Pancreas (tissue), 10 donors: ENCODE measurements around the gene MYO1A. TPM values are rescaled to one million over a fixed set of nuclear protein-coding genes. Genes with fewer than 3 reads are reported as not detected.

Experiments used
- ATAC-seq, 4 donors: fragments of 200-7000 bp; cut with Tn5 transposase; one replicate each; pipeline versions ENCODE4 v1.8.0 to v1.9.1; 2020; ENCODE audit warnings: mild to moderate bottlenecking in 4 of 4, moderate library complexity in 4 of 4
- DNase-seq, 6 donors: peaks; one replicate each; pipeline ENCODE4 v3.0.0-alpha.2; 2020
- FAIRE-seq: peaks from 2 replicates; lab custom pipeline; 2012; peaks lifted over from hg19 to GRCh38; lab: Jason Lieb, UNC
- H3K27ac ChIP-seq, 4 donors: fragments of 200-600 bp; sonication (generic); 1 replicate in 3 of 4; 2 replicates in 1 of 4; pipeline versions ENCODE4 v1.5.0 to v1.8.0; 2020
- H3K27me3 ChIP-seq, 4 donors: fragments of 200-600 bp; one replicate each; pipeline ENCODE4 v1.8.0; 2021
- H3K36me3 ChIP-seq, 3 donors: fragments of 200-600 bp; sonication (generic) in 1 of 3; one replicate each; pipeline versions ENCODE4 v1.5.0 to v1.8.0; 2020 to 2021
- H3K4me1 ChIP-seq, 3 donors: fragments of 200-600 bp; one replicate each; pipeline ENCODE4 v1.8.0; 2021
- H3K4me3 ChIP-seq, 4 donors: fragments of 200-600 bp; sonication (generic) in 2 of 4; one replicate each; pipeline versions ENCODE4 v1.5.0 to v1.8.0; 2020 to 2021
- H3K9me3 ChIP-seq, 4 donors: fragments of 200-600 bp; one replicate each; pipeline ENCODE4 v1.8.0; 2021
- WGBS, 2 donors: extraction: QIAGEN DNeasy Blood & Tissue Kit; methylation state at CpG; one replicate each; pipeline ENCODE4 v1.1.7; 2013; 5-methylcytosine and 5-hydroxymethylcytosine counted together
- intact Hi-C, 3 donors: fragments of 100-400 bp; cut with DNase I; formaldehyde crosslinking; loops; one replicate each; pipeline versions ENCODE4 v1.11.1 to v1.14.2; 2022
- polyA plus RNA-seq, 2 donors: library from polyadenylated mRNA; stranded (reverse); fragments of 200-250 nt; gene quantifications; one replicate each; pipeline ENCODE4 v1.2.3, GENCODE V29; 2013
- total RNA-seq, 6 donors: library from RNA; stranded (reverse); fragmentation: NEBNext Ultra II Directional in 4 of 6; extraction: Animal tissue kit (Norgen Biotek cat#: 25700) in 4 of 6; gene quantifications; one replicate each; pipeline versions ENCODE4 v1.2.1 to v1.2.4, GENCODE V29; 2021 to 2023
- TF ChIP-seq, protein P1 (sequence below), 4 donors: fragments of 200-600 bp; sonication (generic) in 3 of 4; IDR thresholded peaks; one replicate each; pipeline versions ENCODE4 v1.5.0 to v1.8.0; 2021; ENCODE audit warnings: antibody characterized with exemption in 4 of 4
- donor health status: healthy with polysubstance abuse.
- donor health status: DM: no; HTN: no; CAD: no; lungs with moderate emphysema.
- donor health status: DM: no; HTN: no; CAD: no.
- donor health status: control.
- donor health status: control.
- donor health status: Bipolar disorder and iron deficiency.
- donor health status: DM: yes; HTN: yes; CAD: no.
- donor health status: DM: no; HTN: no; CAD: no.
- donor health status: DM: no; HTN: no; CAD: no.
- donor health status: DM: yes; HTN: yes; CAD: no.

The MYO1A gene
- total and polyA plus RNA-seq, 8 donors = 0.15 to 0.65 (median 0.47) TPM; not detected in 1

DNA sequence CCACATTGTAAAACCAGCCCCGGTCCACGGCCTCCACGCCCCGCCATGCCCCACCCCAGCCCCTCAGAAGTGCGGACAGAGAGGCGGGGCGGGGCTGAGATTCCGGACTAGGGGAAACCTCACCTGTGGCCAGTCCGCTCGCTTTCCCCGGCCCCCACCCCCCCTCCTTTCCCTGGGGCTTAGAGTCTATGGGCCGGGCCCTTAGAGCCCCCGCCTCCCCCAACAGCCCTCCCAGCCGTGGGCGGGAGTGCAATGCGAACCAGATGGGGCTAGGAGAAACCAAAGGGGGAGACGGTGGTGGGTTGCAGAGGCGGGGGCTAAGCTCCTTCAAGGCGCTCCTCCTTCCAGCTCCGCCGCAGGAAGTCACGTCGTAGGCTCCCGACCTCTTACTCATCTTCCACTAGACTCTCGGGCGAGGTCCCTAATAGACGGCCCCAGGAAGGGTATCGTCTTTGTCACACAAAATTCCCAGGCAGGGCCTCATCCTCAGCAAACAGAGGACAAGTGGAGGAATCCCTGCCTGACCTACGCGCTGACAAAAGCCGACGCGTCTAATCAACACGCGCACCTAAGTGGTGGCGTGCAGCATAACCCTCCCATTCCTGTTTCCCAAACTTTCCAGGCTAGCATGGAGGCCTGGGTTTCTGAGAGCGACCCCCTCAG lies 37.9 kb upstream of the MYO1A start:
- peak; percentile 56 to 70 (median 62) for ATAC-seq
- peak; percentile 82 to 91 (median 85) for DNase-seq
- Histone ChIP-seq H3K4me3 (peak overlapping the region; percentile 46 to 89 (median 70)), H3K4me1 (peaks cover 0 to 6% (median 0%) of the 10 kb centered on the region in 3 donors), H3K36me3 (no peaks in the 10 kb centered on the region), H3K9me3 (no peaks in the 10 kb centered on the region), H3K27ac (peak overlapping the region; percentile 91 to 98 (median 94)), H3K27me3 (no peaks in the 10 kb centered on the region)
- TF ChIP-seq, protein P1, sequence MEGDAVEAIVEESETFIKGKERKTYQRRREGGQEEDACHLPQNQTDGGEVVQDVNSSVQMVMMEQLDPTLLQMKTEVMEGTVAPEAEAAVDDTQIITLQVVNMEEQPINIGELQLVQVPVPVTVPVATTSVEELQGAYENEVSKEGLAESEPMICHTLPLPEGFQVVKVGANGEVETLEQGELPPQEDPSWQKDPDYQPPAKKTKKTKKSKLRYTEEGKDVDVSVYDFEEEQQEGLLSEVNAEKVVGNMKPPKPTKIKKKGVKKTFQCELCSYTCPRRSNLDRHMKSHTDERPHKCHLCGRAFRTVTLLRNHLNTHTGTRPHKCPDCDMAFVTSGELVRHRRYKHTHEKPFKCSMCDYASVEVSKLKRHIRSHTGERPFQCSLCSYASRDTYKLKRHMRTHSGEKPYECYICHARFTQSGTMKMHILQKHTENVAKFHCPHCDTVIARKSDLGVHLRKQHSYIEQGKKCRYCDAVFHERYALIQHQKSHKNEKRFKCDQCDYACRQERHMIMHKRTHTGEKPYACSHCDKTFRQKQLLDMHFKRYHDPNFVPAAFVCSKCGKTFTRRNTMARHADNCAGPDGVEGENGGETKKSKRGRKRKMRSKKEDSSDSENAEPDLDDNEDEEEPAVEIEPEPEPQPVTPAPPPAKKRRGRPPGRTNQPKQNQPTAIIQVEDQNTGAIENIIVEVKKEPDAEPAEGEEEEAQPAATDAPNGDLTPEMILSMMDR (IDR thresholded peaks at IDR 0.05) = no peak
- intact Hi-C loops = no loop called here
- WGBS, 2 donors = 0% methylated on average over 35 to 37 of the region's 37 CpGs
- FAIRE-seq = no peak

DNA sequence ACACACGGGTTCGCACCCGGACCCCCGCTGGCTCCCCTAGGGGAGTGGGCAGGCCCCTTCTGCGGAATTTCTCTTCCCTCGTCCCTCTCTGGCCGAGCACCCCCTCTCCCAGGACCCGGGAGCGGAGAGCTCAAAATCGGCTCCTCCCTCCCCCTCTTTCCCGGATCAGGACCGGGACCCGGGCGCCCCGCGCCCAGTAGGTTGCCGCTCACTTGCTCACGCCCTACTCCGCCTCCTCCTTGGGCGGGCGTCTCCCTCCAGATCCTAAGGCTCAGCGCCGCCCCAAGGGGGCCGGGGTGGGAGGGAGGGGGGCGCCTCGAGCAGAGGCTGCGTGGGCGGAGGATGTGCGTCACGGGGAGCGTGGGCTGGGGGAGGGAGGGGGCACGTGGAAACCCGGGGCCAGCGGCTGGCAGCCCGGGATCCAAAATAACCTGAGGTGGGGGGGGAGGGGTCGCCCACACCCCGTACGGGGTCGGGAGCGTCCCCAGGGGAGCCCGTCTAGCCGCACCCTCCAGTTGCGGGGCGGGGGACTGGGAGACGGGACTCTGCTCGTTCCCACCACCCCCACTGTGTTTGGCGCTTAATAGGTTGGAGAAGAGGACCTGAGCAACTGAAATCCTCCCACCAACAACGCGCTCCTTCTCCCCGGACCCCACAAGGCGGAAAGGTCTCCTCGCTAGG lies 37.2 kb upstream of the MYO1A start:
- H3K4me3 ChIP-seq = peak overlapping the region; percentile 46 to 89 (median 70)
- H3K9me3 ChIP-seq = no peaks in the 10 kb centered on the region
- ATAC-seq = peak; percentile 30 to 67 (median 52)
- no peak for FAIRE-seq
- no peaks in the 10 kb centered on the region for H3K36me3 ChIP-seq
- DNase-seq = peak; percentile 76 to 87 (median 86)
- TF ChIP-seq, protein P1 (IDR thresholded peaks at IDR 0.05) = no peak
- H3K4me1 ChIP-seq = peaks cover 0 to 6% (median 0%) of the 10 kb centered on the region in 3 donors
- intact Hi-C loops = no loop called here
- H3K27me3 ChIP-seq = no peaks in the 10 kb centered on the region
- H3K27ac ChIP-seq = peak overlapping the region; percentile 91 to 98 (median 94)
- 0% methylated on average over 50 to 52 of the region's 52 CpGs for WGBS, 2 donors

DNA sequence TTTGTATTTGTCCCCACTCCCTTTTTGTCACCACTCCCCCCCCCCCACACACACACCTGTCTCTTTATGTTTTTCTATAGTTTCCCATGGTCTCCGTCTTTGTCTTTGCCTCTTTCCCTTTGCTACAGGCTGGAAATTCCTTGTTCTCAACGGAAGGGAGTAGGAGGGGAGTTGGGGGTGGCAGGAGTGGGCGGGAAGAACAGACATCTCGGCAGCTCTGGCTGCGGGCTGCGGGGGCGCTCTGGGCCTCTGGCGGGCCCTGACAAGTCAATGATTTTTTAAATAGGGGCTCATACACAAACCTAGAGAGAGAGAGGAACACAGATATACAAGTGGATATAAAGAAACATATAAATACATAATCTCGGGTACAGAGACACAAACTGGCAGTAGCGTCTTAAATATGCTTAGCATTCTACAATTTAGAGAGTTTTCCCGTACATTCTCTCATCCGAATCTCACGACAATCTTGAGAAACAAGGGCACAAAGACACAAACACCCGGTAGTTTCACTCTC lies 36.6 kb upstream of the MYO1A start:
- WGBS, 2 donors = 1% methylated on average over 14 of the region's 14 CpGs
- FAIRE-seq = no peak

DNA sequence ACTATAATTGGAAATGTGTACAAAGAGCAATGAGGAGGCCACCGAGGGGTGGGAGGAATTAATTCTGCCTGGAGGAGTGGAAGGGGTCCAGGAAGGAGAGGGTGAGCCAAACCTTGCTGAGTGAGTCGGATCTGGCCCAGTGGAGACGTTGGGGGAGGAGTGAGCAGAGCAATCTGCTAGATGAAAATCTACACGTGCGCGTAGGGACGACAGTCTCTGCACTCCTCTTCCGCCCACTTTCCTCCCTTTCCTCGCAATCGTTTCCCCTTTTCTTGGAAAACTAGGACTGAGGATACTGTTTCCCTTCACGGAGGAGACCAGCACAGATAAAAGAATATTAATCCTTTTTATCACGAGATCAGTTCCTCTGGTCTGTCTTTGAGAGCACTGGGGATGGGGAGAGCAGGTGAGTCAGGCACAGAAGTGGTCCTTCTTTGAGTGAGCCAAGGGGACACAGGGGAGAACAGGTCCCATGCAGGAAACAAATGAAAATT lies 36.1 kb upstream of the MYO1A start:
- no peaks in the 10 kb centered on the region for H3K27me3 ChIP-seq
- 47 to 53% methylated on average over 12 of the region's 12 CpGs for WGBS, 2 donors
- no peaks in the 10 kb centered on the region for H3K36me3 ChIP-seq
- no peak for ATAC-seq
- FAIRE-seq = no peak
- no peak overlapping the region for H3K4me3 ChIP-seq
- H3K9me3 ChIP-seq = no peaks in the 10 kb centered on the region
- peak in 2 of 6 donors; percentile 5 to 51 for DNase-seq
- H3K4me1 ChIP-seq = peaks cover 0 to 6% (median 0%) of the 10 kb centered on the region in 3 donors
- peak overlapping the region in 3 of 4 donors; percentile 42 to 98 (median 94) for H3K27ac ChIP-seq
- intact Hi-C loops = no loop called here
- TF ChIP-seq, protein P1 (IDR thresholded peaks at IDR 0.05) = no peak

More for the DNA sequence above, 36.6 kb upstream of the MYO1A start:
- H3K27ac ChIP-seq = peak overlapping the region; percentile 91 to 98 (median 94)
- peak overlapping the region; percentile 46 to 89 (median 70) for H3K4me3 ChIP-seq
- peak in 2 of 4 donors; percentile 5 to 6 for ATAC-seq
- intact Hi-C loops = no loop called here
- peak in 4 of 6 donors; percentile 48 to 66 (median 54) for DNase-seq
- no peaks in the 10 kb centered on the region for H3K27me3 ChIP-seq
- TF ChIP-seq, protein P1 (IDR thresholded peaks at IDR 0.05) = no peak
- no peaks in the 10 kb centered on the region for H3K36me3 ChIP-seq
- no peaks in the 10 kb centered on the region for H3K9me3 ChIP-seq
- peaks cover 0 to 6% (median 0%) of the 10 kb centered on the region in 3 donors for H3K4me1 ChIP-seq
